Neural cell (in vitro differentiated cells): ENCODE data around the gene RYR3.

Experiments
- CTCF ChIP-seq: fragments of 450-650 bp; IDR thresholded peaks from 2 replicates; pipeline ENCODE4 v1.5.1; 2014; ENCODE audit warnings: antibody characterized with exemption, mild to moderate bottlenecking, moderate library complexity; ENCODE audit not compliant: poor library complexity, severe bottlenecking
- EP300 ChIP-seq: fragments of 450-650 bp; conservative IDR thresholded peaks from 2 replicates; pipeline ENCODE4 v1.6.1; 2014; ENCODE audit warnings: antibody characterized with exemption, mild to moderate bottlenecking, moderate library complexity; ENCODE audit not compliant: poor library complexity, severe bottlenecking
- EZH2 ChIP-seq: fragments of 200-600, 300-800 bp; shearing (Covaris generic), sonication (generic); IDR thresholded peaks from 2 replicates; pipeline ENCODE4 v1.6.1; 2014; ENCODE audit warnings: antibody characterized with exemption, low read length, borderline replicate concordance, mild to moderate bottlenecking; ENCODE audit not compliant: insufficient read depth, poor library complexity, severe bottlenecking
- RAD21 ChIP-seq: fragments of 450-650 bp; conservative IDR thresholded peaks from 2 replicates; pipeline ENCODE4 v1.6.1; 2014; ENCODE audit warnings: antibody characterized with exemption, mild to moderate bottlenecking, moderate library complexity
- REST ChIP-seq: IDR thresholded peaks from 2 replicates; pipeline ENCODE4 v1.6.1; 2012; ENCODE audit warnings: borderline replicate concordance
- TAF1 ChIP-seq: IDR thresholded peaks from 2 replicates; pipeline ENCODE4 v1.6.1; 2012; ENCODE audit warnings: low read depth

- TF ChIP-seq EP300: no peak
- TF ChIP-seq CTCF: no peak
- TF ChIP-seq EZH2: no peak
- TF ChIP-seq TAF1: no peak
- TF ChIP-seq RAD21: no peak
- TF ChIP-seq REST: no peak
Measured at GRCh38 chr15:33451385-33451784, 140.6 kb downstream of the RYR3 start.
